Measurements from ENCODE around the gene LEPR.

Gene LEPR

GRCh38 chr1:65412256-65412983, 8.0 kb upstream of the LEPR start:
- no peak for DNase-seq (ENCODE audit: low read depth in 2 of 3, low spot score in 1 of 3)

- DNase-seq (ENCODE audit: low read depth in 2 of 3, low spot score in 1 of 3) = no peak
These were observed 7.5 kb upstream of the LEPR start for GRCh38 chr1:65412984-65413375.

GRCh38 chr1:65414538-65414937, 5.9 kb upstream of the LEPR start:
- DNase-seq (ENCODE audit: low read depth in 2 of 3, low spot score in 1 of 3) = no peak

GRCh38 chr1:65416767-65417166, 3.7 kb upstream of the LEPR start:
- DNase-seq (ENCODE audit: low read depth in 2 of 3, low spot score in 1 of 3) = no peak

GRCh38 chr1:65417729-65418128, 2.7 kb upstream of the LEPR start:
- no peak for DNase-seq (ENCODE audit: low read depth in 2 of 3, low spot score in 1 of 3)

GRCh38 chr1:65418522-65419185, 1.8 kb upstream of the LEPR start:
- DNase-seq (ENCODE audit: low read depth in 2 of 3, low spot score in 1 of 3) = no peak

- peak; percentile 96 to 99 (median 98) for DNase-seq (ENCODE audit: low read depth in 2 of 3, low spot score in 1 of 3)
These were observed 533 bp upstream of the LEPR start for GRCh38 chr1:65419681-65420589.

- DNase-seq (ENCODE audit: low read depth in 2 of 3, low spot score in 1 of 3) = no peak
These were observed 1.0 kb downstream of the LEPR start for GRCh38 chr1:65421351-65422025.

GRCh38 chr1:65422241-65423203, 2.1 kb downstream of the LEPR start:
- no peak for DNase-seq (ENCODE audit: low read depth in 2 of 3, low spot score in 1 of 3)

GRCh38 chr1:65423884-65424572, 3.6 kb downstream of the LEPR start:
- peak in 1 of 3 donors; percentile 29 for DNase-seq (ENCODE audit: low read depth in 2 of 3, low spot score in 1 of 3)

- DNase-seq (ENCODE audit: low read depth in 2 of 3, low spot score in 1 of 3) = no peak
These were observed 4.1 kb downstream of the LEPR start for GRCh38 chr1:65424573-65424889.

- no peak for DNase-seq (ENCODE audit: low read depth in 2 of 3, low spot score in 1 of 3)
These were observed 4.5 kb downstream of the LEPR start for GRCh38 chr1:65425006-65425405.

- no peak for DNase-seq (ENCODE audit: low read depth in 2 of 3, low spot score in 1 of 3)
These were observed 5.2 kb downstream of the LEPR start for GRCh38 chr1:65425697-65426096.

- no peak for DNase-seq (ENCODE audit: low read depth in 2 of 3, low spot score in 1 of 3)
These were observed 8.6 kb downstream of the LEPR start for GRCh38 chr1:65429078-65429477.

- DNase-seq (ENCODE audit: low read depth in 2 of 3, low spot score in 1 of 3) = no peak
These were observed 9.3 kb downstream of the LEPR start for GRCh38 chr1:65429806-65430205.

GRCh38 chr1:65431111-65431705, 10.7 kb downstream of the LEPR start:
- no peak for DNase-seq (ENCODE audit: low read depth in 2 of 3, low spot score in 1 of 3)

- DNase-seq (ENCODE audit: low read depth in 2 of 3, low spot score in 1 of 3) = no peak
These were observed 12.4 kb downstream of the LEPR start for GRCh38 chr1:65432918-65433317.

- DNase-seq (ENCODE audit: low read depth in 2 of 3, low spot score in 1 of 3) = no peak
These were observed 13.8 kb downstream of the LEPR start for GRCh38 chr1:65434255-65434654.

- no peak for DNase-seq (ENCODE audit: low read depth in 2 of 3, low spot score in 1 of 3)
These were observed 14.3 kb downstream of the LEPR start for GRCh38 chr1:65434760-65435159.

Data from stimulated activated CD4-positive, alpha-beta T cell treated with anti-CD3 and anti-CD28 coated beads, Interleukin-12 subunit alpha, Interleukin-12 subunit beta, amount 100 ng/mL, for 48 hours (primary cell).